H1 (cell line): ENCODE data around the gene PRMT3. TPM values are rescaled to one million over a fixed set of nuclear protein-coding genes. Genes with fewer than 3 reads are reported as not detected.

ENCODE experiments used
- CTCF ChIA-PET: fragments of 300-600 bp; sonication (Branson Sonifier 250); formaldehyde crosslinking; loops from one replicate; lab custom pipeline; 2021; ENCODE audit not compliant: partially characterized antibody; lab: Charles Lee
- POLR2A ChIA-PET: fragments of 300-600 bp; sonication (Branson Sonifier 250); formaldehyde crosslinking; loops from one replicate; lab custom pipeline; 2021; ENCODE audit warnings: inconsistent platforms; ENCODE audit not compliant: partially characterized antibody; lab: Charles Lee
- DNase-seq, 2 experiments: peaks; one replicate each; pipeline versions ENCODE4 v3.0.0 to v3.0.0-alpha.2; 2010 to 2022; ENCODE audit warnings: low spot score in 2 of 2, low read depth in 1 of 2, mixed read lengths in 1 of 2
- FAIRE-seq: peaks from 2 replicates; lab custom pipeline; 2011; peaks lifted over from hg19 to GRCh38; lab: Jason Lieb, UNC
- H2AFZ ChIP-seq: 2 replicates; pipeline ENCODE4 v1.8.1; 2012; ENCODE audit warnings: low read length, inconsistent platforms
- H2AK5ac ChIP-seq: 2 replicates; pipeline ENCODE4 v1.6.1; 2013; ENCODE audit warnings: low read depth, low read length
- H2BK120ac ChIP-seq: replicated peaks from 2 replicates; pipeline ENCODE3; 2013; ENCODE audit warnings: low read depth, low read length, inconsistent platforms
- H2BK12ac ChIP-seq: 2 replicates; pipeline ENCODE4 v1.6.1; 2013; ENCODE audit warnings: low read depth, low read length
- H2BK15ac ChIP-seq: 2 replicates; pipeline ENCODE4 v1.6.1; 2013; ENCODE audit warnings: low read length
- H2BK20ac ChIP-seq: 2 replicates; pipeline ENCODE4 v1.6.1; 2013; ENCODE audit warnings: low read length
- H2BK5ac ChIP-seq: 2 replicates; pipeline ENCODE4 v1.6.1; 2013; ENCODE audit warnings: low read depth, low read length
- H3K14ac ChIP-seq: 2 replicates; pipeline ENCODE4 v1.6.1; 2013; ENCODE audit warnings: inconsistent platforms; ENCODE audit not compliant: insufficient read length
- H3K18ac ChIP-seq: 2 replicates; pipeline ENCODE4 v1.6.1; 2013; ENCODE audit warnings: low read length; ENCODE audit errors: extremely low read depth
- H3K23ac ChIP-seq: 2 replicates; pipeline ENCODE4 v1.6.1; 2013; ENCODE audit warnings: inconsistent platforms; ENCODE audit not compliant: insufficient read length
- H3K23me2 ChIP-seq: 2 replicates; pipeline ENCODE4 v1.6.1; 2013; ENCODE audit warnings: low read depth, low read length
- H3K27ac ChIP-seq: 2 replicates; pipeline ENCODE4 v1.6.1; 2011; ENCODE audit warnings: low read depth, low read length, inconsistent platforms
- H3K27me3 ChIP-seq, 4 experiments: replicated peaks in 1 of 4; 1 replicate in 1 of 4; 2 replicates in 3 of 4; pipeline versions ENCODE4 v1.6.1 to v1.8.1; 2011 to 2013; ENCODE audit warnings: low read length in 3 of 4, mild to moderate bottlenecking in 3 of 4, inconsistent platforms in 2 of 4, mixed read lengths in 2 of 4, moderate library complexity in 1 of 4; ENCODE audit not compliant: control insufficient read depth in 3 of 4, insufficient read depth in 3 of 4; ENCODE audit errors: extremely low read depth in 1 of 4
- H3K36me3 ChIP-seq, 4 experiments: 2 replicates each; pipeline versions ENCODE4 v1.6.1 to v1.8.1; 2011 to 2013; ENCODE audit warnings: mild to moderate bottlenecking in 4 of 4, low read length in 3 of 4, moderate library complexity in 2 of 4, control low read depth in 1 of 4, inconsistent platforms in 1 of 4; ENCODE audit not compliant: insufficient read depth in 4 of 4, control insufficient read depth in 2 of 4
- H3K4ac ChIP-seq: replicated peaks from 2 replicates; pipeline ENCODE3; 2013; ENCODE audit warnings: low read length, low read depth, mixed read lengths, inconsistent platforms; ENCODE audit not compliant: insufficient read length
- H3K4me1 ChIP-seq, 4 experiments: replicated peaks in 1 of 4; 1 replicate in 1 of 4; 2 replicates in 3 of 4; pipeline versions ENCODE4 v1.6.1 to v1.8.1; 2011 to 2013; ENCODE audit warnings: low read length in 3 of 4, inconsistent platforms in 2 of 4, mixed read lengths in 1 of 4; ENCODE audit not compliant: insufficient read depth in 4 of 4, control insufficient read depth in 3 of 4
- H3K4me2 ChIP-seq, 2 experiments: 2 replicates each; pipeline versions ENCODE4 v1.6.1 to v1.8.1; 2011 to 2013; ENCODE audit warnings: low read depth in 2 of 2, low read length in 2 of 2, control low read depth in 1 of 2, inconsistent platforms in 1 of 2, mild to moderate bottlenecking in 1 of 2; ENCODE audit not compliant: insufficient read depth in 1 of 2
- H3K4me3 ChIP-seq, 4 experiments: fragments of 200-600, 300-600 bp in 1 of 4; sonication (generic), shearing (Covaris generic), sonication (Bioruptor Twin) in 1 of 4; 2 replicates each; pipeline versions ENCODE4 v1.5.1 to v1.8.1; 2011 to 2016; ENCODE audit warnings: low read length in 4 of 4, low read depth in 3 of 4, control low read depth in 2 of 4, inconsistent platforms in 2 of 4, mild to moderate bottlenecking in 2 of 4, mixed read lengths in 1 of 4, moderate library complexity in 1 of 4; ENCODE audit not compliant: insufficient read depth in 2 of 4; ENCODE audit errors: extremely low read depth in 1 of 4
- H3K56ac ChIP-seq: replicated peaks from 2 replicates; pipeline ENCODE3; 2013; ENCODE audit warnings: low read depth, mild to moderate bottlenecking, mixed read lengths, low read length, inconsistent platforms; ENCODE audit not compliant: insufficient read length
- H3K79me1 ChIP-seq: 2 replicates; pipeline ENCODE4 v1.6.1; 2013; ENCODE audit warnings: low read depth, low read length, control low read depth
- H3K79me2 ChIP-seq, 2 experiments: 2 replicates each; pipeline versions ENCODE4 v1.6.1 to v1.8.1; 2012 to 2013; ENCODE audit warnings: low read length in 2 of 2, mild to moderate bottlenecking in 2 of 2, inconsistent platforms in 1 of 2; ENCODE audit not compliant: insufficient read depth in 2 of 2, control insufficient read depth in 1 of 2
- H3K9ac ChIP-seq, 4 experiments: replicated peaks in 1 of 4; 1 replicate in 1 of 4; 2 replicates in 3 of 4; pipeline versions ENCODE4 v1.6.1 to v1.8.1; 2011 to 2013; ENCODE audit warnings: low read depth in 3 of 4, low read length in 3 of 4, control low read depth in 2 of 4, mild to moderate bottlenecking in 2 of 4, moderate library complexity in 2 of 4, inconsistent platforms in 1 of 4; ENCODE audit errors: extremely low read depth in 1 of 4
- H3K9me3 ChIP-seq, 2 experiments: 2 replicates each; pipeline versions ENCODE4 v1.6.1 to v1.8.1; 2012 to 2013; ENCODE audit warnings: mild to moderate bottlenecking in 2 of 2, moderate library complexity in 2 of 2, control low read depth in 1 of 2, inconsistent platforms in 1 of 2, low read depth in 1 of 2, low read length in 1 of 2, mixed read lengths in 1 of 2; ENCODE audit not compliant: insufficient read depth in 2 of 2
- H4K20me1 ChIP-seq, 2 experiments: replicated peaks in 1 of 2; 2 replicates each; pipeline versions ENCODE3 to v1.8.1; 2011 to 2013; ENCODE audit warnings: inconsistent platforms in 2 of 2, low read length in 2 of 2, mild to moderate bottlenecking in 1 of 2; ENCODE audit not compliant: insufficient read depth in 2 of 2, control insufficient read depth in 1 of 2
- H4K5ac ChIP-seq: 2 replicates; pipeline ENCODE4 v1.6.1; 2013; ENCODE audit warnings: low read length, low read depth, mixed read lengths, inconsistent platforms; ENCODE audit not compliant: insufficient read length
- H4K8ac ChIP-seq: 2 replicates; pipeline ENCODE4 v1.8.0; 2013; ENCODE audit warnings: mild to moderate bottlenecking, moderate library complexity, low read length, inconsistent platforms; ENCODE audit not compliant: insufficient read depth; ENCODE audit errors: extremely low read depth
- H4K91ac ChIP-seq: replicated peaks from 2 replicates; pipeline ENCODE3; 2013; ENCODE audit warnings: low read length, mixed read lengths, inconsistent platforms; ENCODE audit not compliant: insufficient read length
- SAP30 ChIP-seq: fragments of 300-600 bp; sonication (generic); IDR thresholded peaks from 2 replicates; pipeline ENCODE4 v1.7.1; 2012; ENCODE audit warnings: low read length, moderate library complexity, mild to moderate bottlenecking, inconsistent platforms; ENCODE audit not compliant: insufficient read depth, insufficient replicate concordance
- WGBS, 2 experiments: shearing (Covaris generic) in 1 of 2; methylation state at CpG; one replicate each; pipeline versions ENCODE4 v1.1.6 to v1.1.7; 2013 to 2015; ENCODE audit warnings: low lambda C conversion rate in 2 of 2, mixed read lengths in 2 of 2, inconsistent platforms in 1 of 2, low coverage in 1 of 2, missing lambda C conversion rate in 1 of 2; ENCODE audit not compliant: insufficient replicate concordance in 2 of 2, insufficient coverage in 1 of 2, insufficient read length in 1 of 2; ENCODE audit errors: extremely low coverage in 1 of 2, missing lambda C conversion rate in 1 of 2; 5-methylcytosine and 5-hydroxymethylcytosine counted together
- polyA plus RNA-seq, 7 experiments: library from polyadenylated mRNA; depleted of rRNA in 3 of 7; stranded (reverse) in 5 of 7; unstranded in 2 of 7; fragments of >200 nt in 5 of 7; fragments of 200-250 nt in 2 of 7; gene quantifications; 1 replicate in 5 of 7; 2 replicates in 1 of 7; 4 replicates in 1 of 7; pipeline versions ENCODE4 v1.2.1 to v1.2.3, GENCODE V29; 2011 to 2013; ENCODE audit warnings: missing spikeins in 2 of 7, mixed read lengths in 2 of 7
- total RNA-seq: library from RNA; stranded (reverse); fragmentation: NEBNext Ultra II Directional; extraction: Animal tissue kit (Norgen Biotek cat#: 25700); gene quantifications from 2 replicates; pipeline ENCODE4 v1.2.1, GENCODE V29; 2021

Gene PRMT3
- total and polyA plus RNA-seq, 2 of the 8 experiments (the other 6 are each of a cell fraction or from before 2014, with no cell fraction given) = 11.2 to 26.5 TPM

DNA sequence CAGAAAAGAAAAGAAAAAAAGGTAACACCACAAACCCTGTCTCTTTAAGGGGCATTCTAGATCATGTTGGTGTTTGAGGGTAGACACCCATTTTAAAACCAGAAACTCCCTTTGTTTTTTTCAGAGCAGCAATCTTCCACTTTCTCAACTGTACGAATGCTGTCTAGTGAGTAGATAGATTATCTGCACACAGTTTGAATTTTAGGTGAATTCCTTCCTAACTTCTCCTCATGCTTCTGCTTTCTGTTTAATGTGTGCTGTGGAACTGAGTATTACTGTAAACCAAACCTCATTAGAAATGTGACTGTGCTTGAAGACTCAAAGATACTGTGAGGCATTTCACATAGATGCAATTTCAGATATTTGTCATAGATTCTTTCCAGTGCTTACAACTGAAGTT is 102.4 kb downstream of the PRMT3 start:
- Histone ChIP-seq H3K4me1 (no peaks in the 10 kb centered on the region), H2AFZ (no peak overlapping the region), H4K20me1 (no peaks in the 10 kb centered on the region), H3K4me3 (no peak overlapping the region), H4K91ac (no peak overlapping the region), H4K5ac (no peak overlapping the region), H3K9me3 (no peaks in the 10 kb centered on the region), H2BK15ac (no peak overlapping the region), H3K79me2 (no peaks in the 10 kb centered on the region), H3K4me2 (no peak overlapping the region), H4K8ac (no peak overlapping the region), H3K18ac (no peak overlapping the region), H3K27me3 (no peaks in the 10 kb centered on the region), H2BK12ac (no peak overlapping the region), H3K79me1 (no peaks in the 10 kb centered on the region), H2BK5ac (no peak overlapping the region), H2AK5ac (no peak overlapping the region), H3K14ac (no peak overlapping the region), H3K56ac (no peak overlapping the region), H3K23ac (no peak overlapping the region), H2BK20ac (no peak overlapping the region), H3K4ac (no peak overlapping the region), H3K36me3 (peaks cover 0 to 3% (median under 1%) of the 10 kb centered on the region in 4 experiments; a peak in 1 of 8 replicates), H3K23me2 (no peaks in the 10 kb centered on the region), H2BK120ac (no peak overlapping the region), H3K9ac (no peak overlapping the region), H3K27ac (no peak overlapping the region)
- ChIA-PET CTCF (interaction anchor here (1.4 kb wide), 1 partner anchor 22 kb away, joined by 4 read pairs; no protein-coding TSS in a partner anchor), POLR2A (no interaction called here)
- no peak for TF ChIP-seq SAP30
- WGBS, 2 experiments = 84% methylated on average over 1 of the region's 1 CpG; no CpG with 5 or more reads in 1 of the 2 experiments
- no peak for DNase-seq
- FAIRE-seq = no peak
